Ovary (tissue), 3 donors: ENCODE measurements around the gene INCA1.
A peak's percentile ranks its signal among the peaks of the same experiment; 100 is the strongest.

ENCODE experiments used
- CTCF ChIP-seq, 3 donors: fragments of 450-650 bp in 2 of 3; fragments of 200-600 bp in 1 of 3; IDR thresholded peaks; one replicate each; pipeline versions ENCODE4 v1.5.1 to v1.8.0; 2016 to 2022; ENCODE audit warnings: antibody characterized with exemption in 3 of 3, mild to moderate bottlenecking in 1 of 3
- POLR2A ChIP-seq: fragments of 450-650 bp; IDR thresholded peaks from one replicate; pipeline ENCODE4 v1.6.1; 2017; ENCODE audit warnings: antibody characterized with exemption, mild to moderate bottlenecking, moderate library complexity
- donor health status: DM: no; HTN: no; CAD: no.

DNA sequence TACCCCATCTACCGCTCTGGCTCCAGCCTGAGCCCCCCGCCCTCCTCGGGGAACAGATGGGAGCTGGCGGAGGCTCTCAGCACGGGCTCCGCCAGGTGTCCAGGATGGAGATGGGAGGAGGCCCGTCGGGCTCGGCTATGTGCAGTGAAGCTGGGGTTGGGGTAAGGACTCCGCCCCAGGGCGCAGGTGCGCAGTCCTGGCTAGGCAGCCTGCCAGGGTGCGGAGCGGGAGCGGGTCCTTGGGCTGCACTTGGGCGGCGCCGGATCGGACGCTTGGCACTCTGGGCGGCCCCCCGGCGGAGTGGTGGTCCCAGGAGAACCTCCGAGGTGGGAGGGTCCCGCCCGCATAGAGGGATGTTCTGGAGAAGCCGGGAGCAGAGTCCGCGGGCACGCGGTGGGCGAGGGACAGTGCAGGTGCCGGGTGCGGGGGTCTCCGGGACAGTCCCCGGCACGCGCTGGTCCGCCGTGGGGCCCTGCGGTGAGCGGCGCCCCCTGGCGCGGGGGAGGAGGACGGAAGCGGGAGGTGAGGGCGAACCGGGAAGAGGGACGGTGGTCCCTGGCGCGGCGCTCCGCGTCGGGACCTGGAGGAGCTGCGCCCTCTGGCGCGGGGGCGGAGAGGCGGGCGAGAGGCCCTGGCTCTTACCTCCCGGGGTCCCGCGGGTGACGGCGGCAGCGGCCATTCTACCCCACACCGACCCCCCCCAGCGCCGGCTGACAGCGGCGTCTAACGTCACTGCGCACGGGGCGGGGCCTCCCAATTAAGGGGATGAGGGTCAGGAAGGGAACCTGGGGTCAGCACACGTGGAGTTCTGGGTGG is 10.2 kb downstream of the INCA1 start, which contains the start of gene CAMTA2:
- peak; percentile 50 to 83 (median 79) for TF ChIP-seq CTCF (IDR thresholded peaks at IDR 0.05)
- peak; percentile 72 for TF ChIP-seq POLR2A
